HG02642 (cell line): ENCODE results near the gene SPAG9.

Experiments
- ATAC-seq: cut with Tn5 transposase; IDR thresholded peaks from one replicate; pipeline ENCODE4 v1.9.1; 2021; ENCODE audit warnings: mild to moderate bottlenecking; ENCODE audit not compliant: unreplicated experiment, poor library complexity

The SPAG9 gene, protein sequence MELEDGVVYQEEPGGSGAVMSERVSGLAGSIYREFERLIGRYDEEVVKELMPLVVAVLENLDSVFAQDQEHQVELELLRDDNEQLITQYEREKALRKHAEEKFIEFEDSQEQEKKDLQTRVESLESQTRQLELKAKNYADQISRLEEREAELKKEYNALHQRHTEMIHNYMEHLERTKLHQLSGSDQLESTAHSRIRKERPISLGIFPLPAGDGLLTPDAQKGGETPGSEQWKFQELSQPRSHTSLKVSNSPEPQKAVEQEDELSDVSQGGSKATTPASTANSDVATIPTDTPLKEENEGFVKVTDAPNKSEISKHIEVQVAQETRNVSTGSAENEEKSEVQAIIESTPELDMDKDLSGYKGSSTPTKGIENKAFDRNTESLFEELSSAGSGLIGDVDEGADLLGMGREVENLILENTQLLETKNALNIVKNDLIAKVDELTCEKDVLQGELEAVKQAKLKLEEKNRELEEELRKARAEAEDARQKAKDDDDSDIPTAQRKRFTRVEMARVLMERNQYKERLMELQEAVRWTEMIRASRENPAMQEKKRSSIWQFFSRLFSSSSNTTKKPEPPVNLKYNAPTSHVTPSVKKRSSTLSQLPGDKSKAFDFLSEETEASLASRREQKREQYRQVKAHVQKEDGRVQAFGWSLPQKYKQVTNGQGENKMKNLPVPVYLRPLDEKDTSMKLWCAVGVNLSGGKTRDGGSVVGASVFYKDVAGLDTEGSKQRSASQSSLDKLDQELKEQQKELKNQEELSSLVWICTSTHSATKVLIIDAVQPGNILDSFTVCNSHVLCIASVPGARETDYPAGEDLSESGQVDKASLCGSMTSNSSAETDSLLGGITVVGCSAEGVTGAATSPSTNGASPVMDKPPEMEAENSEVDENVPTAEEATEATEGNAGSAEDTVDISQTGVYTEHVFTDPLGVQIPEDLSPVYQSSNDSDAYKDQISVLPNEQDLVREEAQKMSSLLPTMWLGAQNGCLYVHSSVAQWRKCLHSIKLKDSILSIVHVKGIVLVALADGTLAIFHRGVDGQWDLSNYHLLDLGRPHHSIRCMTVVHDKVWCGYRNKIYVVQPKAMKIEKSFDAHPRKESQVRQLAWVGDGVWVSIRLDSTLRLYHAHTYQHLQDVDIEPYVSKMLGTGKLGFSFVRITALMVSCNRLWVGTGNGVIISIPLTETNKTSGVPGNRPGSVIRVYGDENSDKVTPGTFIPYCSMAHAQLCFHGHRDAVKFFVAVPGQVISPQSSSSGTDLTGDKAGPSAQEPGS (N-terminal part only)

GRCh38 chr17:51120739-51121619, at the start of gene SPAG9:
SPAG9 (minus strand) TSS chr17:51120868; CDS start chr17:51120656, 212 bp downstream.
- ATAC-seq, result peak; percentile 75

DNA sequence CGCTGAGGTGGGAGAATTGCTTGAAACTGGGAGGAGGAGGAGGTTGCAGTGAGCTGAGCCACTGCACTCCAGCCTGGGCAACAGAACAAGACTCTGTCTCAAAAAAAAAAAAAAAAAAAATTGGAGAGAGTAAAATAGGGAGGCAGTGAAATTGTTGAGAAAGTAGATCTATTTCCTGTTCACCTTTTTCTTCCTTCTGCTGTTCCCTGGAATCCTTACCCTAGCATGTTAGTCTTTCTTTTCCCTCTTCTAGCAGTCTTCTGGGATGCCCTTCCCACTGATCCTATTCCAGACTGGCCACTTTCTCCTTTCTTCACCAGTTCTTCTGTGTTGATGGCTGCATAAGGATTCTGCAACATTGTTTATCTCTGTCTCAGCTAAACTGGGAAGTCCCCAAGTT, 48.7 kb upstream of the SPAG9 start:
- ATAC-seq, result no peak

DNA sequence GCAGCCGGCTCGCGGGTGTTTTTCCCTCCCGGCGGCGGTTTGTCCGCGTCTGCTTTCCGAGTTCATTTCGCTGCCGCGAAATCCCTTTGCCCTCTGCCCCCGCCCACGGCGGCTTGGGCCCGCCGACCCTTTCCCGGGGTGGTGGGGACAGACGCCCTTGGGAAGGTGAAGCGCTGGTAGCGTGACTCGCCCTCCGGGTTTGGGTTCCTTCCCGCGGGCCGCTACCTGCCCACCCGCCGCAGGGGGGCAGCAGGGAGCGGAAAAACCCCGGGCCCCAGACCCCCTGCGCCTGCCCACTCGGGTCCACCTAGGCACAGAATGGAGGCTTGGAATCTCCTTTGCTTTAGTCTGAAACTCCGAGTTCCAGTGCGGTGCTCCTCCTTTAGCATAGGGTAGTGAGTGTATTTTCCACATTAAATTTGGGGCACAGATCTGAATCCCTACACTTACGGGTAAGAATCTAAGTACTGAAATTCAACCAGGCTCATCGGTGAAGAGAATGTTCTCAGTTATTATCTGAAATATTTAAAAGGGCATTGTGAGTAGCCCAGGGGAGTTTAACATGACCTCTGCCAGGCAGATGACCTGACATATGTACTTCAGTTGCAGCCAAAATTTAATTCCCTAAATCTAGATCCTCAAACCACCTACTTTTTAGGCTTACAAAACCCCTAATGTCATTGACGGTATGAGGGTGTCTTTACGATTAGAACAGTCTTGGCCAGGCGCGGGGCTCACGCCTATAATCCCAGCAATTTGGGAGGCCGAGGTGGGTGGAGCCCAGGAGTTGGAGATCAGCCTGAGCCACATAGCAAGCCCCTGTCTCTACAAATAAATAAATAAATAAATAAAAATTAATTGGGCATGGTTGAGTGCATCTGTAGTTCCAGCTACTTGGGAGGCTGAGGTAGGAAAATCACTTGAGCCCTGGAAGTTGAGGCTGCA, 46.6 kb upstream of the SPAG9 start:
- peak; percentile 55 for ATAC-seq

DNA sequence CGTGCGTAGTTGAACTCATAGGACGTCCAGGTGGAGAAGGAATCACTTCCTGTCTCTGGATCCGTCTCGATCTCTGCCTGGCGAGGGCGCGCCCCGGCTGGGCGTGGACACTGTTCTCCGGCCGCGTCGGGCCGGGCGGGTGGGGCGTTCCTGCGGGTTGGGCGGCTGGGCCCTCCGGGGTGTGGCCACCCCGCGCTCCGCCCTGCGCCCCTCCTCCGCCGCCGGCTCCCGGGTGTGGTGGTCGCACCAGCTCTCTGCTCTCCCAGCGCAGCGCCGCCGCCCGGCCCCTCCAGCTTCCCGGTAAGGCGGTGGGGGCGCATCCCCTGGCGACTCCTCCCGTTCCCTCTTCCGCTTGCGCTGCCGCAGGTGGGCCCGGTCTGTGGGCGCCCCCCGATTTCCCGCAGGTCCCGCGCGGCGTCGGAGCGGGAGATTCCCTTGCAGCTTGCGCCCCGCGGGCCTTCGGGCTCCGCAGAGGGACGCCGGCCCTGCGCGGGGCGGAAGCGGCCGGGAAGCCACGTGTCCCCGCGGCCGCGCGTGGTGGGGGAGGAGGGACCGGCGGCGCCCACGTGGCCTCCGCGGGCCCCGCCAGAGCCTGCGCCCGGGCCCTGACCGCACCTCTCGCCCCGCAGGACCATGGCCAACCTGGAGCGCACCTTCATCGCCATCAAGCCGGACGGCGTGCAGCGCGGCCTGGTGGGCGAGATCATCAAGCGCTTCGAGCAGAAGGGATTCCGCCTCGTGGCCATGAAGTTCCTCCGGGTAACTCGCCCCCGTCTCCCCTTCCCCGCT, 45.7 kb upstream of the SPAG9 start, which contains the start of gene NME2:
Gene NME2 (plus strand): TSS at position 214 of the 789 bp plus-strand sequence. CDS start 420 bp downstream, at position 634.
- ATAC-seq, result peak; percentile 89

DNA sequence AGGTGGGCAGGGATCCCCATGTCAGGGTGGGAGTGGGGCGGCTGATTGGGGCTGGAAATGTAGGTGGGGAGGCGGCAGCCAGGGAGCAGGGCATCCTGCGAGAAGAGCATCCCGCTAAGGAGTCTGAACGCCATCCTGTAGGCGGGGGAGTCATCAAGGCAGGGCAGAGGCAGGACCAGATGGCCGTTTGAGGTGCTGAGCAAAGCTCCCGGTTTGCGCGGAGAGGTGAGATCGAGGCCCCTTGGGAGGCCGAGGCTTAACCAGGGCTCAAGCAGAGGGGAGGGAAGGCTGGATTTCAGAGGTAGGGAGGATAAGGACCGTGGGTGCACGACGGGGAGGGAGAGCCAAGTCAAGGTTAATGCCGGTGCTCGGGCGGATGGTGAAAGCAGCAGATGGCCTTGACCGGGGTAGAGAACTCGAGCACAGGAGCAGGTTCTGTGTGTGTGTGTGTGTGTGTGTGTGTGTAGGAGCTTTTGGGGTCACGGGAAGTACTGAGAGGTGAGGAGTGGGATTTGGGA, 45.1 kb upstream of the SPAG9 start:
- peak; percentile 22 for ATAC-seq

GRCh38 chr17:51164911-51165679, 44.4 kb upstream of the SPAG9 start:
- ATAC-seq, result no peak

- no peak for ATAC-seq
Observed at GRCh38 chr17:51161541-51161940, 40.9 kb upstream of the SPAG9 start.

DNA sequence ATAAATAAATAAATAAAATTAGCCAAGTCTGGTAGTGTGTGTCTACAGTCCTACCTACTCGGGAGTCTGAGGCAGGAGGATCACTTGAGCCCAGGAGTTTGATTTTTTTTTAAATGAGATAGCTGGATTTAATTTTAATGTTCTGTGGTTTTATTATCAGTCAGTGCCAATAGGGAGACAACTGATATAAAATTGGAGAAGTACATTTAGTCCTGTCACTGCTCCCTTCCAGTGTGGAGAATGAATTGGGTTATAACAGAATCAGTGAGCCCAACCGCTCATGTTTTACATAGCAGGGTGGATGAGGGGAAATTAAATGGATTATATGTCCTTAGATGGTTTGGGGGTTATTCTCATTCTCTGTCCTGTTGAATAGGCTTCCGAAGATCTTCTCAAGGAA, 38.9 kb upstream of the SPAG9 start:
- no peak for ATAC-seq

DNA sequence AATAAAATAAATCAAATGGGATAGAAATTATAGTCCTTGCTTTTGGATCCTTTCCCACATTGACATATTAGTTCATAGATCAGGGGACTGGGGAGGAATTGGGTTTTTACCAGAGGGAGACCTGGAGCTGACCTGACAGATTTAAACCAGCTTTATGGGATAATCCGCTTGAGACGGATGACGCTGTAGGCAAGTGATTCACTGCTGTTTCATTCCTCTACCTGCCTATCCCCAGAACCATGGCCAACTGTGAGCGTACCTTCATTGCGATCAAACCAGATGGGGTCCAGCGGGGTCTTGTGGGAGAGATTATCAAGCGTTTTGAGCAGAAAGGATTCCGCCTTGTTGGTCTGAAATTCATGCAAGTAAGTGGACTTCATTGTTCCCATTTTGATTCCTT, 34.7 kb upstream of the SPAG9 start:
- no peak for ATAC-seq

DNA sequence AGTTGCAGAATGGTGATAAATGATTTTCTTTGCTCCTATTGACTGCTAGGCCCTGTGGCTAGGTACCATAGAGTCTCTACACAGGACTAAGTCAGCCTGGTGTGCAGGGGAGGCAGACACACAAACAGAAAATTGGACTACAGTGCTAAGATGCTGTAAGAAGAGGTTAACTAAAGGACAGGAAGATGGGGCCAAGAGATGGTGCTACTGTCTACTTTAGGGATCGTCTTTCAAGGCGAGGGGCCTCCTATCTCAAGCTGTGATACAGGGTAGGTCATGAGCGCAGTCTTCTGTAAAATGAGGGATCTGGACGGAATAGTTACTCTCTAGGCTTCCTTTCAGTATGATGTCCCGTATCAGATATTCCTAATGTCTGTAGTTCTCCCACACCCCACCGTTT, 33.5 kb upstream of the SPAG9 start:
- no peak for ATAC-seq

DNA sequence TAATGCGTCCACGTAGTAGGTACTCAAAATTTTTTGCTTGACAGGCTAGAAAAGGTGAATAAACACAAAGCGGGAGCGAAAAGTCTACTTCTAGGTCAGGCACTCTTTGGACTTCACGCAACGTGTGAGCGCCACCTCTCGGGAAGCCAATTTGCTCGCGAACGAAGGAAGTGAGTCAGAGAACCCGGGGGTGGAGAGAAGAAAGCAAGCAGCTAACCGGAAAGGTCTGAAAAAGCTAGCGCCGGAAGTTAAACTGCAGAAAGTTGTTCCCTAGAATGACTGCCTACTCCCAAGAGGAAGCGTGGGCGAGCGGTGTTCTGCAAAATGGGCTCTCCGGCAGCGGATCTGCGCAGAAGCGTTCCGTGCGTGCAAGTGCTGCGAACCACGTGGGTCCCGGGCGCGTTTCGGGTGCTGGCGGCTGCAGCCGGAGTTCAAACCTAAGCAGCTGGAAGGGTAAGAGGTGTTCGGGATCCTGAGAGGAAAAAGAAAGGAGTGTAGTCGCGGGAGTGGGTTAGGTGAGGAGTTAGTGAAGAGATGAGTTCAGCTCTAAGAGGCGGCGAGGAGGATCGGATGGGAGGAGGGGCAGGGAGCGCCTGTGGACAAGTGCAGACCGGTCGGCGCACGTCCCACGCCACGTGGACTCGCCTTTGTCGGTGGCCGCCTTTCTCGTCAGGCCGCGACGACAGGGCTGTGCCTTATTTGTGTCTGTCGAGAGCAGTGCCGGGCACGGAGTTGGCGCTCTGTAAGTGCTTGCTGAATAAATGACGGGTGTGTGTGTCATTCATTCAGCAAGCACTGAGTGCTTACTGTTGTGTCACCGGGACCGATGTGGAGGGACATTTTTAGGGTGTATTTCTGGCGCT, 32.8 kb upstream of the SPAG9 start, which contains the start of gene NME1:
Gene NME1 (plus strand): TSS at position 350 of the 863 bp plus-strand sequence. CDS start 2,096 bp downstream, outside the sequence.
- peak; percentile 93 for ATAC-seq

- no peak for ATAC-seq
Observed at GRCh38 chr17:51152766-51153209, 32.1 kb upstream of the SPAG9 start.

- no peak for ATAC-seq
Observed at GRCh38 chr17:51150932-51151331, 30.3 kb upstream of the SPAG9 start.

DNA sequence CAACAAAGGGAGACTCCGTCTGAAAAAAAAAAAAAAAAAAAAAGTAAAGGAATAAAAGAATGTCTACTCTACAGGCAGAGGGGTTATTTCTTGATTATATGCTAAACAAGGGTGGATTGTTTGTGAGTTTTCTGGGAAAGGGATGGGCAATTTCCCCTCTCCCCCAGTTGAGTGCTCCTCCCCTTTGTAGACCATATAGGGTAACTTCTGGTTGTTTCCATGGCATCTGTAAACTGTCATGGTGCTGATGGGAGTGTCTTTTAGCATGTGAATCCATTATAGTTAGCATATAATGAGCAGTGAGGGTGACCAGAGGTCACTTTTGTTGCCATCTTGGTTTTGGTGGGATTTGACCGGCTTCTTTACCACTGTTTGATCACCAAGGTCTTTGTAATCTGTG, 28.5 kb upstream of the SPAG9 start:
- ATAC-seq, result no peak

DNA sequence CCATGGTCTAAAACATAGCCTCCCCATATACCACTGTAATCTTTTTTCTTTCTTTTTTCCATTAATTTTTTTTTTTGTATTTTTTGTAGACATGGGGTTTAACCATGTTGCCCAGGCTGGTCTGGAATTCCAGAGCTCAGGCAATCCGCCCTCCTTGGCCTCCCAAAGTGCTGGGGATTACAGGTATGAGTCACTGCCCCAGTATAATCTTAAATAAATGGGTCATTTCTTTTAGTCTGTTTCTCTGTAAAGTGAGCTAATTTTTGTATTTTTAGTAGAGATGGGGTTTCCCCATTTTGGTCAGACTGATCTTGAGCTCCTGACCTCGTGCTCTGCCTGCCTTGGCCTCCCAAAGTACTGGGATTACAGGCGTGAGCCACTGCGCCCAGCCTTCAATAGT, 27.0 kb upstream of the SPAG9 start:
- ATAC-seq, result no peak
